Brain microvascular endothelial cell (primary cell): ENCODE results near the gene TKTL1.

Experiments
- DNase-seq: peaks from one replicate; pipeline ENCODE4 v3.0.0-alpha.2; 2020
- H3K27ac ChIP-seq: fragments of 250-450 bp; sonication (Bioruptor Pico); 2 replicates; pipeline ENCODE4 v1.5.1; 2020; ENCODE audit warnings: mild to moderate bottlenecking, moderate library complexity
- H3K27me3 ChIP-seq: fragments of 250-450 bp; sonication (Bioruptor Pico); replicated peaks from 2 replicates; pipeline ENCODE4 v1.5.1; 2020; ENCODE audit warnings: mild to moderate bottlenecking
- H3K36me3 ChIP-seq: fragments of 250-450 bp; sonication (Bioruptor Pico); replicated peaks from 2 replicates; pipeline ENCODE4 v1.5.1; 2020; ENCODE audit warnings: mild to moderate bottlenecking
- H3K4me3 ChIP-seq: 2 replicates; pipeline ENCODE4 v1.5.1; 2011; ENCODE audit warnings: low read depth, mild to moderate bottlenecking, control low read depth, low read length, moderate library complexity
- in situ Hi-C: cut with HindIII; loops from 2 replicates; pipeline ENCODE4 v1.10.0; 2017; ENCODE audit warnings: low sequenced_read_pairs, low pct_ligation_motif_present
- TF ChIP-seq, protein P1 (sequence below): IDR thresholded peaks from 2 replicates; pipeline ENCODE4 v1.5.1; 2011; ENCODE audit warnings: low read depth, mild to moderate bottlenecking, moderate library complexity, low read length, control low read depth, inconsistent platforms; ENCODE audit errors: missing control alignments

TKTL1 gene

DNA sequence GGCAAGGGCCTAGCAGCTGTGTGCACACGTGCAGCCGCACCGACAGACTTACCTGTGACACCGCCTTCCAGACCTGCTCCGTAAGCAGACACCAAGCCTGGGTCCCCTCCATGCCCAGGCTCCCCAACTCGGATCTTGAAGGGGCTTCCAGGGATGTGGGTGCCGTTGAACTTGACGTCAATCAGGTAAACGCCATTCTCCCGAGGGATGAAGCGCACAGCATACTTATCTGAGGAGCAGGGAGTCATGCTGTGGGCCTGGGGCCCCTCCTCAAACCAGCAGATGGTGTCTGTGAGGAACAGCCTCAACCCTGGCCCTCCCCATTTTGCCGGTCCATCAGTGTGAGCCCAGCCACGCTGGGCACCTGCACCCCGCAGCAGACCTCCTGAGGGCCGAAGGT lies 54.4 kb downstream of the TKTL1 start:
- no peak for DNase-seq
- H3K27ac ChIP-seq = no peak overlapping the region
- in situ Hi-C loops = no loop called here
- H3K36me3 ChIP-seq = peaks cover 68% of the 10 kb centered on the region
- no peak overlapping the region for H3K4me3 ChIP-seq
- no peaks in the 10 kb centered on the region for H3K27me3 ChIP-seq
- TF ChIP-seq, protein P1, sequence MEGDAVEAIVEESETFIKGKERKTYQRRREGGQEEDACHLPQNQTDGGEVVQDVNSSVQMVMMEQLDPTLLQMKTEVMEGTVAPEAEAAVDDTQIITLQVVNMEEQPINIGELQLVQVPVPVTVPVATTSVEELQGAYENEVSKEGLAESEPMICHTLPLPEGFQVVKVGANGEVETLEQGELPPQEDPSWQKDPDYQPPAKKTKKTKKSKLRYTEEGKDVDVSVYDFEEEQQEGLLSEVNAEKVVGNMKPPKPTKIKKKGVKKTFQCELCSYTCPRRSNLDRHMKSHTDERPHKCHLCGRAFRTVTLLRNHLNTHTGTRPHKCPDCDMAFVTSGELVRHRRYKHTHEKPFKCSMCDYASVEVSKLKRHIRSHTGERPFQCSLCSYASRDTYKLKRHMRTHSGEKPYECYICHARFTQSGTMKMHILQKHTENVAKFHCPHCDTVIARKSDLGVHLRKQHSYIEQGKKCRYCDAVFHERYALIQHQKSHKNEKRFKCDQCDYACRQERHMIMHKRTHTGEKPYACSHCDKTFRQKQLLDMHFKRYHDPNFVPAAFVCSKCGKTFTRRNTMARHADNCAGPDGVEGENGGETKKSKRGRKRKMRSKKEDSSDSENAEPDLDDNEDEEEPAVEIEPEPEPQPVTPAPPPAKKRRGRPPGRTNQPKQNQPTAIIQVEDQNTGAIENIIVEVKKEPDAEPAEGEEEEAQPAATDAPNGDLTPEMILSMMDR = no peak

DNA sequence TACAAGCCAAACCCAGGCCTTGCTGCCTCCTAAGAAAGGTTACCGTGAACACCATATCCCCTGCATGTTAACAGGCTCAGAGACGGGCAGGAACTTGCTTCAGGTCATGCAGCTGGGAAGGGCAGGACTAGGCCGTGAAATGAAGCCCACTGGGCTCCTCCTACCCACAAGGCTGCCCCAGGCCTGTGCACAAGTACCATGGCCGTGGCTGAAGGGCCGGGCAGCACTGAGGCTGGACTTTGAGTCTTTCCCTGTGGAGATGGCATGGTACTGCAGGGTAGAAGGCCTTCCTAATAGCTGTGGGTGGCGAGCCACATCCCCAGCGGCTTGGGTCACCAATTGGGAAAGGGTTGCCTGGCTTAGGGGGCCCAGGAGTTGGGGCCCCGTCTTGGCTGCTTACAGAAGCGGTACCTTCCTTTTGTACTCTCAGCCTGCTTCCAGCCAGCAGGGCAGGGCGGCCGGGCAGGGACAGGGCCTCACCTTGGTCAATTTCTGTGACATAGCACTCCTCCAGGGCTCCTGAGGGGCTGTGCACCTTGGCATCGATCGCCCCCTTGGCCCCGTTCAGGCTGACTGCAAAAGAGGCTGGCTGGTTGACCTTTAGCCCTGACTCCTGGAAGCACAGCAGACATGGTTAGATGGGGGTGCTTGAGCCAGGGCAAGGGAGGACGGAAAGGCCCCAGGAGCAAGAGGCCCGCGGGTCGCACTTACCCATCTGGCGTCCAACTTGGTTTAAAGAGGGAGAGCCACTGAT lies 55.0 kb downstream of the TKTL1 start:
- H3K27ac ChIP-seq = no peak overlapping the region
- no peak overlapping the region for H3K4me3 ChIP-seq

DNA sequence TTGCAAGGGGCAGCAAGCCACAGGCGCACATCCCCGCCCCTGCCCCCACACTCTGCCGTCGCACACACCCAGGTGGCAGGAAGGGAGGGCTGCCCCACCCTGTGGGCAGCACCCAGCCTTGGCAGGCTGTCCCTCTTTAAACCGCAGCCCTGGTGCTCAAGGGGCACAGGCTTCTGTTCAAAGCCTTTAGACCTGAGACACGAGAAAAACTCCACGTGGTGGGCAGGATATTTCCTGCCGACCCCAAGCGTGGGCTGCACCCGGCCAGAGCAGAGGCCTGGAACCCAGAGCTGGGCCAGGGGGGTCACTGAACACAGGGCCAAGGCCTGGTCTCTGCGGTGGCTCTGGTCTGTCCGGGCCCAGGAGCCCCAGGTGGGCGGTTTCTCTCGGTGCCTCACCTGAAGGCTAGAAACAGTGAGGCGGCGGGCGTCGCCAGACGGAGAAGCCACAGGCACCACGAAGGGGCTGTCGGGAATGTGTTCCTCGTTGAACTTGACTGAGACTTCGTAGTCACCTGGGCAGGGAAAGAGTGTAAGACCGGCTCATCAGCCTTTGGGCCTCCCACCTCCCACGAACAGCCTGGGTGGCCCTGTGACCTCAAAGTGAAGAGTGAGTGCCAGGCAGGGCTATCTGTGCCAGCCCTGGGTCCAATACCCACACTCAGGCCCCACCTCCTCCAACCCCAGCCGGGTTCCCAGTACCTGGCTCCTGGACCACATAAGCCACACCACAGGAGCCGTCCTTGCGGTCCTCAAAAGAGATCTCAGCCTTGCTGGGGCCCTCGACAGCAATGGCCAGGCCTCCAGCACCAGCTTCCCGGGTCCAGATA lies 55.8 kb downstream of the TKTL1 start:
- peaks cover 82% of the 10 kb centered on the region for H3K36me3 ChIP-seq
- DNase-seq = no peak
- H3K4me3 ChIP-seq = no peak overlapping the region
- no peaks in the 10 kb centered on the region for H3K27me3 ChIP-seq
- H3K27ac ChIP-seq = no peak overlapping the region
- TF ChIP-seq, protein P1 = no peak
- in situ Hi-C loops = no loop called here

More for the DNA sequence above, 55.0 kb downstream of the TKTL1 start:
- no peak for DNase-seq
- TF ChIP-seq, protein P1 = no peak
- in situ Hi-C loops = no loop called here
- peaks cover 75% of the 10 kb centered on the region for H3K36me3 ChIP-seq
- H3K27me3 ChIP-seq = no peaks in the 10 kb centered on the region

DNA sequence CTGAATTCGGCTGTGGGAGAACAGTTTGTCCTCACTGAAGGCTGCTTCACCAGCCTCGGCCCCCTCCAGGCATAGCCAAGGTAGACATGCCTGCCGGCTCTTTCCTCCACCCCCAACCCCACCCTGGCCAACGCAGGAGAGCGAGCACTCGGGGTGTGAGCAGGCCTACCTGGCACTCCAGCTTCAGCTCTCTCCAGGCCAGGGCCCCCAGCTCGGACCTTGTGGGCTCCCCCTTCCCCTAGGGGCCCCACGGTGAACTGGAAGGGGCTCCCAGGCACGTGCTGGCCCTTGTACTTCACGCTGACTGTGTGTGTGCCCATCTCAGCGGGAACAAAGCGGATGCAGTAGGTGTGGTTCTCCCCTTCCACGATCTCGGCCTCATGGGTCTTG lies 56.4 kb downstream of the TKTL1 start:
- H3K36me3 ChIP-seq = peaks cover 89% of the 10 kb centered on the region
- no peak for DNase-seq
- no peak overlapping the region for H3K27ac ChIP-seq
- TF ChIP-seq, protein P1 = no peak
- H3K27me3 ChIP-seq = no peaks in the 10 kb centered on the region
- no peak overlapping the region for H3K4me3 ChIP-seq
- in situ Hi-C loops = no loop called here

DNA sequence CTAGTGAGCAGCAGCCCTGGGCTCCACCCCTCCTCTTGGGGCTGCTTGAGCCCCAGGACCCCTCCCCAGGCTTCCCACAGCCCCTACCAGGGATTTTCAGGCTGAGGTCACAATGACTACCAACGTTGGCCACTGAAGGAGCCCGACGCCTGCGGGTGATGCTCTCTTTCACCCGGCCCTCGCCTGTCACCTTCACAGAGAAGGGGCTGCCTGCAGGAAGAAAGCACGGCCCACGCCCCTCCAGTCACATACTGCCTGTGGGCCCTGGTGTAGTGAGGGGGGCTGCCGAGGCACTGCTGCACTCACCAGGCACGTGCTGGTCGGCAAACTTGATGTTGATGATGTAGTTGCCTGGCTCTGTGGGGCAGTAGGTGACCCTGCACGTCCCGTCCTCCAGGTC lies 56.9 kb downstream of the TKTL1 start:
- peaks cover 93% of the 10 kb centered on the region for H3K36me3 ChIP-seq

More for the DNA sequence above, 56.9 kb downstream of the TKTL1 start:
- Histone ChIP-seq H3K4me3 (no peak overlapping the region), H3K27ac (no peak overlapping the region), H3K27me3 (no peaks in the 10 kb centered on the region)
- in situ Hi-C loops = no loop called here
- DNase-seq = no peak
- TF ChIP-seq, protein P1 = no peak
